Activated T-helper 2 cell treated with anti-CD3 and anti-CD28 coated beads, Interferon-gamma antibody, Interleukin-2, Interleukin-4, amounts not matched to agents 10 μg/mL and 5 μg/mL and 100 μg/mL, durations not matched to agents 14 hours and 24 hours and 36 hours (primary cell): Measurements from ENCODE around the gene FAM3C. TPM values are rescaled to one million over a fixed set of nuclear protein-coding genes. Genes with fewer than 3 reads are reported as not detected.
"Not testable (repeated sequence)": the region's sequence is repeated elsewhere in the genome, so short reads cannot be mapped to it uniquely, and the experiment has no call there.

Experiments used
- DNase-seq: peaks from one replicate; pipeline ENCODE4 v3.0.0; 2021; ENCODE audit warnings: low spot score
- H3K27ac Mint-ChIP-seq: one replicate; pipeline ENCODE4 v1.8.0; 2021; ENCODE audit warnings: mixed read lengths
- H3K27me3 Mint-ChIP-seq: one replicate; pipeline ENCODE4 v1.8.0; 2021; ENCODE audit warnings: low read depth, mixed read lengths
- H3K36me3 Mint-ChIP-seq: one replicate; pipeline ENCODE4 v1.8.0; 2021; ENCODE audit warnings: low read depth, mixed read lengths
- H3K4me1 Mint-ChIP-seq: one replicate; pipeline ENCODE4 v1.8.0; 2021; ENCODE audit warnings: low read depth, mixed read lengths
- H3K4me3 Mint-ChIP-seq: one replicate; pipeline ENCODE4 v1.8.0; 2021; ENCODE audit warnings: low read depth, mild to moderate bottlenecking, moderate library complexity, mixed read lengths
- H3K9me3 Mint-ChIP-seq: one replicate; pipeline ENCODE4 v1.8.0; 2021; ENCODE audit warnings: mixed read lengths
- intact Hi-C: fragments of 100-400 bp; cut with micrococcal nuclease; formaldehyde crosslinking; loops from one replicate; pipeline ENCODE4 v1.15.1; 2023
- total RNA-seq: library from RNA; stranded (reverse); gene quantifications from 2 replicates; pipeline ENCODE4 v1.2.3, GENCODE V29; 2022

The FAM3C gene
- 57.6 and 59.5 TPM in 2 replicates for total RNA-seq

- peak; percentile 78 for DNase-seq
- Mint-ChIP-seq H3K4me3 (peak within 1 kb of the TSS; percentile 88), H3K27me3 (no peaks in the 10 kb centered on the region), H3K9me3 (peaks cover 5% of the 10 kb centered on the region), H3K4me1 (peaks cover 34% of the 10 kb centered on the region), H3K36me3 (peaks cover 29% of the 10 kb centered on the region), H3K27ac (peak within 1 kb of the TSS; percentile 91)
- intact Hi-C loops = loop anchor here (1.0 to 10.0 kb wide), 10 partner anchors 10 to 441 kb away; partner anchors contain the start of gene CPED1
Measured at GRCh38 chr7:121395961-121396757, at the start of gene FAM3C. Gene FAM3C, minus strand, starts transcription at chr7:121396308. Its CDS starts 13,339 bp downstream, at chr7:121382969.

GRCh38 chr7:121442845-121443244, 46.7 kb upstream of the FAM3C start:
- H3K4me3 Mint-ChIP-seq = no peak overlapping the region
- H3K4me1 Mint-ChIP-seq = peaks cover 22% of the 10 kb centered on the region
- intact Hi-C loops = no loop called here
- peaks cover 9% of the 10 kb centered on the region for H3K36me3 Mint-ChIP-seq
- H3K9me3 Mint-ChIP-seq = peaks cover 6% of the 10 kb centered on the region
- H3K27ac Mint-ChIP-seq = no peak overlapping the region
- no peaks in the 10 kb centered on the region for H3K27me3 Mint-ChIP-seq
- DNase-seq = no peak

GRCh38 chr7:121440857-121441503, 44.9 kb upstream of the FAM3C start:
- H3K27me3 Mint-ChIP-seq = no peaks in the 10 kb centered on the region
- no peak overlapping the region for H3K4me3 Mint-ChIP-seq
- peaks cover 6% of the 10 kb centered on the region for H3K9me3 Mint-ChIP-seq
- peak overlapping the region; percentile 1 for H3K27ac Mint-ChIP-seq
- H3K36me3 Mint-ChIP-seq = peaks cover 9% of the 10 kb centered on the region
- H3K4me1 Mint-ChIP-seq = peaks cover 24% of the 10 kb centered on the region
- intact Hi-C loops = no loop called here
- no peak for DNase-seq

- H3K4me3 Mint-ChIP-seq = peak overlapping the region; percentile 55
- peak overlapping the region; percentile 86 for H3K27ac Mint-ChIP-seq
- H3K4me1 Mint-ChIP-seq = peaks cover 24% of the 10 kb centered on the region
- H3K27me3 Mint-ChIP-seq, H3K36me3 Mint-ChIP-seq, H3K9me3 Mint-ChIP-seq: not testable (repeated sequence)
- peak; percentile 78 for DNase-seq
- intact Hi-C loops = loop anchor here (1.0 to 2.0 kb wide), 5 partner anchors 42 to 107 kb away; partner anchors contain the start of gene FAM3C
Measured at GRCh38 chr7:121438043-121438955, 42.2 kb upstream of the FAM3C start.

GRCh38 chr7:121437470-121437869, 41.4 kb upstream of the FAM3C start:
- no peak for DNase-seq
- H3K27ac Mint-ChIP-seq = peak overlapping the region; percentile 86
- H3K4me3 Mint-ChIP-seq = no peak overlapping the region
- no peaks in the 10 kb centered on the region for H3K27me3 Mint-ChIP-seq
- intact Hi-C loops = no loop called here
- peaks cover 6% of the 10 kb centered on the region for H3K9me3 Mint-ChIP-seq
- peaks cover 23% of the 10 kb centered on the region for H3K4me1 Mint-ChIP-seq
- peaks cover 9% of the 10 kb centered on the region for H3K36me3 Mint-ChIP-seq

- no peak for DNase-seq
- Mint-ChIP-seq H3K4me1 (peaks cover 29% of the 10 kb centered on the region), H3K27ac (no peak overlapping the region), H3K9me3 (peaks cover 6% of the 10 kb centered on the region), H3K36me3 (peaks cover 9% of the 10 kb centered on the region), H3K27me3 (no peaks in the 10 kb centered on the region), H3K4me3 (no peak overlapping the region)
- intact Hi-C loops = no loop called here
Measured at GRCh38 chr7:121436688-121437087, 40.6 kb upstream of the FAM3C start.

- H3K36me3 Mint-ChIP-seq = peaks cover 6% of the 10 kb centered on the region
- H3K9me3 Mint-ChIP-seq = peaks cover 6% of the 10 kb centered on the region
- H3K27me3 Mint-ChIP-seq = no peaks in the 10 kb centered on the region
- H3K27ac Mint-ChIP-seq = no peak overlapping the region
- H3K4me1 Mint-ChIP-seq = peaks cover 24% of the 10 kb centered on the region
- no peak for DNase-seq
- no peak overlapping the region for H3K4me3 Mint-ChIP-seq
- intact Hi-C loops = no loop called here
Measured at GRCh38 chr7:121436136-121436535, 40.0 kb upstream of the FAM3C start.

GRCh38 chr7:121433775-121434174, 37.7 kb upstream of the FAM3C start:
- no peak overlapping the region for H3K4me3 Mint-ChIP-seq
- intact Hi-C loops = no loop called here
- H3K9me3 Mint-ChIP-seq = no peaks in the 10 kb centered on the region
- peaks cover 22% of the 10 kb centered on the region for H3K4me1 Mint-ChIP-seq
- H3K36me3 Mint-ChIP-seq = no peaks in the 10 kb centered on the region
- H3K27me3 Mint-ChIP-seq = no peaks in the 10 kb centered on the region
- no peak for DNase-seq
- H3K27ac Mint-ChIP-seq = no peak overlapping the region

- DNase-seq, H3K4me3 Mint-ChIP-seq, H3K27me3 Mint-ChIP-seq, H3K9me3 Mint-ChIP-seq, intact Hi-C loops, H3K4me1 Mint-ChIP-seq, H3K36me3 Mint-ChIP-seq, H3K27ac Mint-ChIP-seq: not testable (repeated sequence)
Measured at GRCh38 chr7:121432486-121432885, 36.4 kb upstream of the FAM3C start.

GRCh38 chr7:121431996-121432395, 35.9 kb upstream of the FAM3C start:
- H3K27ac Mint-ChIP-seq = no peak overlapping the region
- no peak overlapping the region for H3K4me3 Mint-ChIP-seq
- H3K9me3 Mint-ChIP-seq = no peaks in the 10 kb centered on the region
- no peaks in the 10 kb centered on the region for H3K36me3 Mint-ChIP-seq
- H3K4me1 Mint-ChIP-seq = peaks cover 9% of the 10 kb centered on the region
- no peak for DNase-seq
- intact Hi-C loops = no loop called here
- no peaks in the 10 kb centered on the region for H3K27me3 Mint-ChIP-seq

GRCh38 chr7:121431389-121431995, 35.4 kb upstream of the FAM3C start:
- Mint-ChIP-seq H3K9me3 (no peaks in the 10 kb centered on the region), H3K4me3 (no peak overlapping the region), H3K27me3 (no peaks in the 10 kb centered on the region), H3K27ac (no peak overlapping the region), H3K36me3 (no peaks in the 10 kb centered on the region), H3K4me1 (peaks cover 9% of the 10 kb centered on the region)
- intact Hi-C loops = no loop called here
- no peak for DNase-seq

- intact Hi-C loops = no loop called here
- H3K4me1 Mint-ChIP-seq = peaks cover 9% of the 10 kb centered on the region
- no peaks in the 10 kb centered on the region for H3K36me3 Mint-ChIP-seq
- DNase-seq = no peak
- H3K4me3 Mint-ChIP-seq = no peak overlapping the region
- H3K9me3 Mint-ChIP-seq = no peaks in the 10 kb centered on the region
- H3K27me3 Mint-ChIP-seq = no peaks in the 10 kb centered on the region
- no peak overlapping the region for H3K27ac Mint-ChIP-seq
Measured at GRCh38 chr7:121430558-121430957, 34.5 kb upstream of the FAM3C start.
